ENCODE data around the gene LHX3. TPM values are rescaled to one million over a fixed set of nuclear protein-coding genes. Genes with fewer than 3 reads are reported as not detected.

Gene LHX3
- total and polyA plus RNA-seq, 2 donors from 2014 or later = not detected

DNA sequence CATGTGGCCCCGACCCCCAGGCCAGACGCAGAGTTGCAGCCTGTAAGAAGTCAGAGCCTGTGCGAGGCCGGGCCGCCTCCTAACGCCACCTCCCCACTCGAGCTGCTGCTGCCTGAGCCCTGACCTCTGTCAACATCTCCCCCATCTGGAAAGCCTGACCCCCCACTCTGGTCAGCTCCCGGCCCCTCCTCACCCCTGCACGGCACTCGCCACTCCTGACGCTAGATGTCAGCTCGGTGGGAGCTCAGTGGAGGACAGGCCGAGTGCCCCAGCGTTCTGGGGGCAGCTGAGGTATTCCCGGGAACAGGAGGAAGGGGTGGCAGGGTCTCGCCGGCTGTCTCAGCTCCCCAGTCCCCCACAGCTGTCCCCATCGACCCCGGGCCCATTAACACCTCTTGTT, 19.9 kb downstream of the LHX3 start:
- intact Hi-C loops (cut with DNase I) = no loop called here
- Histone ChIP-seq H3K9ac (ENCODE audit: low read length in 3 of 3) (no peak overlapping the region), H3K9me3 (ENCODE audit: control insufficient read depth in 2 of 3, insufficient read depth in 1 of 3, low read length in 3 of 3) (no peaks in the 10 kb centered on the region), H3K4me1 (ENCODE audit: control insufficient read depth in 2 of 3, insufficient read depth in 2 of 3, low read depth in 1 of 3, low read length in 3 of 3) (no peaks in the 10 kb centered on the region), H3K4me3 (ENCODE audit: low read length in 3 of 3) (no peak overlapping the region), H3K36me3 (ENCODE audit: control insufficient read depth in 2 of 3, insufficient read depth in 3 of 3, low read length in 3 of 3) (no peaks in the 10 kb centered on the region), H3K27me3 (ENCODE audit: control insufficient read depth, insufficient read depth, low read length) (no peaks in the 10 kb centered on the region), H3K27ac (ENCODE audit: low read depth in 2 of 2, low read length in 2 of 2) (no peak overlapping the region)
- no peak for DNase-seq
- TF ChIP-seq, protein P1, sequence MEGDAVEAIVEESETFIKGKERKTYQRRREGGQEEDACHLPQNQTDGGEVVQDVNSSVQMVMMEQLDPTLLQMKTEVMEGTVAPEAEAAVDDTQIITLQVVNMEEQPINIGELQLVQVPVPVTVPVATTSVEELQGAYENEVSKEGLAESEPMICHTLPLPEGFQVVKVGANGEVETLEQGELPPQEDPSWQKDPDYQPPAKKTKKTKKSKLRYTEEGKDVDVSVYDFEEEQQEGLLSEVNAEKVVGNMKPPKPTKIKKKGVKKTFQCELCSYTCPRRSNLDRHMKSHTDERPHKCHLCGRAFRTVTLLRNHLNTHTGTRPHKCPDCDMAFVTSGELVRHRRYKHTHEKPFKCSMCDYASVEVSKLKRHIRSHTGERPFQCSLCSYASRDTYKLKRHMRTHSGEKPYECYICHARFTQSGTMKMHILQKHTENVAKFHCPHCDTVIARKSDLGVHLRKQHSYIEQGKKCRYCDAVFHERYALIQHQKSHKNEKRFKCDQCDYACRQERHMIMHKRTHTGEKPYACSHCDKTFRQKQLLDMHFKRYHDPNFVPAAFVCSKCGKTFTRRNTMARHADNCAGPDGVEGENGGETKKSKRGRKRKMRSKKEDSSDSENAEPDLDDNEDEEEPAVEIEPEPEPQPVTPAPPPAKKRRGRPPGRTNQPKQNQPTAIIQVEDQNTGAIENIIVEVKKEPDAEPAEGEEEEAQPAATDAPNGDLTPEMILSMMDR (IDR thresholded peaks at IDR 0.05; ENCODE audit: borderline replicate concordance, extremely low read depth, insufficient read depth) = no peak
- no peak for FAIRE-seq

GRCh38 chr9:136182850-136183422, 22.0 kb downstream of the LHX3 start:
- FAIRE-seq = no peak
- intact Hi-C loops (cut with DNase I) = no loop called here
- no peaks in the 10 kb centered on the region for H3K36me3 ChIP-seq (ENCODE audit: control insufficient read depth in 2 of 3, insufficient read depth in 3 of 3, low read length in 3 of 3)
- H3K4me3 ChIP-seq (ENCODE audit: low read length in 3 of 3) = no peak overlapping the region
- H3K27me3 ChIP-seq (ENCODE audit: control insufficient read depth, insufficient read depth, low read length) = no peaks in the 10 kb centered on the region
- no peaks in the 10 kb centered on the region for H3K4me1 ChIP-seq (ENCODE audit: control insufficient read depth in 2 of 3, insufficient read depth in 2 of 3, low read depth in 1 of 3, low read length in 3 of 3)
- H3K27ac ChIP-seq (ENCODE audit: low read depth in 2 of 2, low read length in 2 of 2) = no peak overlapping the region
- no peak overlapping the region for H3K9ac ChIP-seq (ENCODE audit: low read length in 3 of 3)
- TF ChIP-seq, protein P1 (IDR thresholded peaks at IDR 0.05; ENCODE audit: borderline replicate concordance, extremely low read depth, insufficient read depth) = no peak
- no peak for DNase-seq
- no peaks in the 10 kb centered on the region for H3K9me3 ChIP-seq (ENCODE audit: control insufficient read depth in 2 of 3, insufficient read depth in 1 of 3, low read length in 3 of 3)

DNA sequence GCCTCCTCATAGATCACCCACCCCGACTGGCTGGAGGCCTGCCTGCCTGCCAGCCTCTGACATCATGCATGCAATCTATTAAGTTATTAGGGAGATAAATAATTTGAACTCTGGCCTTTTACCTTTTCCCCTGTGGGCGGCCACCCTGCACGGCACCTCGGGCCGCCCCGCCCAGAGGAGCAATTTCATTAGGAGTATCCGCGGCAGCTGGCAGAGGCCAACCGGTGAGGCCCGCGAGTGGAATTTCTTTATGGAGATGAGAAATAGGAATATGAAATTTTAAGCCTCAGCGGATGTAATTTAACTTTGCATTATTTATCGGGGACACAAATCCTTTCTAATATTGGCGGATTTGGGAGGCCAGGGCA, 22.5 kb downstream of the LHX3 start:
- intact Hi-C loops (cut with DNase I) = no loop called here
- no peaks in the 10 kb centered on the region for H3K27me3 ChIP-seq (ENCODE audit: control insufficient read depth, insufficient read depth, low read length)
- FAIRE-seq = no peak
- H3K9me3 ChIP-seq (ENCODE audit: control insufficient read depth in 2 of 3, insufficient read depth in 1 of 3, low read length in 3 of 3) = no peaks in the 10 kb centered on the region
- no peak for DNase-seq
- TF ChIP-seq, protein P1 (IDR thresholded peaks at IDR 0.05; ENCODE audit: borderline replicate concordance, extremely low read depth, insufficient read depth) = no peak
- no peak overlapping the region for H3K9ac ChIP-seq (ENCODE audit: low read length in 3 of 3)
- no peak overlapping the region for H3K4me3 ChIP-seq (ENCODE audit: low read length in 3 of 3)
- no peaks in the 10 kb centered on the region for H3K4me1 ChIP-seq (ENCODE audit: control insufficient read depth in 2 of 3, insufficient read depth in 2 of 3, low read depth in 1 of 3, low read length in 3 of 3)
- H3K36me3 ChIP-seq (ENCODE audit: control insufficient read depth in 2 of 3, insufficient read depth in 3 of 3, low read length in 3 of 3) = no peaks in the 10 kb centered on the region
- no peak overlapping the region for H3K27ac ChIP-seq (ENCODE audit: low read depth in 2 of 2, low read length in 2 of 2)
